K562 (cell line): ENCODE results near the gene EPHA2. TPM values are rescaled to one million over a fixed set of nuclear protein-coding genes. Genes with fewer than 3 reads are reported as not detected.

Experiments
- ATF1 ChIP-seq, 2 experiments: fragments of 450-650 bp in 1 of 2; IDR thresholded peaks; 2 replicates each; pipeline ENCODE4 v1.6.1; 2016; ENCODE audit warnings: missing compliant biosample characterization in 1 of 2, missing genetic modification characterization in 1 of 2
- ERF ChIP-seq: fragments of 450-650 bp; formaldehyde crosslinking; IDR thresholded peaks from 2 replicates; pipeline ENCODE4 v1.4.0; 2020; ENCODE audit warnings: mild to moderate bottlenecking, mixed read lengths
- ESRRB ChIP-seq: fragments of 250-450 bp; sonication (Bioruptor Pico); IDR thresholded peaks from 2 replicates; pipeline ENCODE4 v1.5.0; 2020; ENCODE audit warnings: mild to moderate bottlenecking, moderate library complexity, borderline replicate concordance
- EZH2 ChIP-seq: IDR thresholded peaks from 2 replicates; pipeline ENCODE4 v1.6.1; 2012; ENCODE audit warnings: low read depth, mild to moderate bottlenecking, inconsistent platforms, low read length, borderline replicate concordance
- GABPB1 ChIP-seq: sonication (generic); formaldehyde crosslinking; IDR thresholded peaks from 2 replicates; pipeline ENCODE4 v1.8.0; 2022; ENCODE audit warnings: mild to moderate bottlenecking, missing genetic modification reagents
- NFE2 ChIP-seq: IDR thresholded peaks from 2 replicates; pipeline ENCODE4 v1.6.1; 2014; ENCODE audit warnings: antibody characterized with exemption, low read depth
- PHB ChIP-seq: fragments of 250-450 bp; sonication (Bioruptor Pico); IDR thresholded peaks from 2 replicates; pipeline ENCODE4 v1.5.0; 2021
- POLR2AphosphoS2 ChIP-seq: IDR thresholded peaks from 2 replicates; pipeline ENCODE4 v1.6.1; 2012; ENCODE audit warnings: low read length, improper control_type of control experiment
- POLR2AphosphoS5 ChIP-seq: IDR thresholded peaks from 2 replicates; pipeline ENCODE4 v1.6.1; 2011; ENCODE audit warnings: mild to moderate bottlenecking, low read depth, low read length, moderate library complexity; ENCODE audit not compliant: control insufficient read depth, insufficient read depth
- POLR3G ChIP-seq: IDR thresholded peaks from 2 replicates; pipeline ENCODE4 v1.6.1; 2011; ENCODE audit not compliant: insufficient read length, insufficient replicate concordance; ENCODE audit errors: extremely low read depth
- RAD51 ChIP-seq: fragments of 450-650 bp; IDR thresholded peaks from 2 replicates; pipeline ENCODE4 v1.7.1; 2016; ENCODE audit warnings: low read depth, mild to moderate bottlenecking, borderline replicate concordance
- RBM14 ChIP-seq: fragments of 200-400 bp; formaldehyde crosslinking; IDR thresholded peaks from 2 replicates; pipeline ENCODE4 v1.6.1; 2018; ENCODE audit warnings: low read depth, mild to moderate bottlenecking, low read length, moderate library complexity, borderline replicate concordance; ENCODE audit not compliant: insufficient read depth
- RHOXF2B ChIP-seq: fragments of 250-450 bp; sonication (Bioruptor Pico); conservative IDR thresholded peaks from 2 replicates; pipeline ENCODE4 v1.5.1; 2021
- TBP ChIP-seq: optimal IDR thresholded peaks from 2 replicates; pipeline ENCODE3; 2011; ENCODE audit warnings: low read depth, low read length, improper control_type of control experiment
- ZBTB7A ChIP-seq: IDR thresholded peaks from 2 replicates; pipeline ENCODE4 v1.6.1; 2011; ENCODE audit warnings: low read depth, mild to moderate bottlenecking, low read length, moderate library complexity, borderline replicate concordance; ENCODE audit not compliant: control insufficient read depth
- ZKSCAN8 ChIP-seq: fragments of 200-800 bp; sonication (Bioruptor generic); IDR thresholded peaks from 2 replicates; pipeline ENCODE4 v1.6.1; 2016; ENCODE audit warnings: missing genetic modification characterization, missing compliant biosample characterization
- ZNF778 ChIP-seq: fragments of 450-650 bp; formaldehyde crosslinking; IDR thresholded peaks from 2 replicates; pipeline ENCODE4 v1.4.0; 2020; ENCODE audit warnings: mild to moderate bottlenecking, moderate library complexity
- polyA plus RNA-seq, 8 experiments: library from polyadenylated mRNA; depleted of rRNA in 4 of 8; stranded (reverse) in 5 of 8; unstranded in 3 of 8; fragments of >200 nt; fragmentation: Nextera tagmentation in 2 of 8; fragmentation: Illumina TruSeq in 1 of 8; extraction: Ambion mirVana in 2 of 8; extraction: Trizol in 1 of 8; gene quantifications; 2 replicates each; pipeline versions ENCODE4 v1.2.1 to v1.2.3, GENCODE V29; 2011 to 2014; ENCODE audit warnings: inconsistent platforms in 1 of 8, missing spikeins in 1 of 8
- total RNA-seq, 7 experiments: library from RNA; depleted of rRNA in 6 of 7; stranded (reverse); fragments of >200 nt in 6 of 7; fragmentation: Illumina TruSeq in 2 of 7; extraction: Trizol in 2 of 7; gene quantifications; 2 replicates each; pipeline versions ENCODE4 v1.2.1 to v1.2.3, GENCODE V29; 2011 to 2021; ENCODE audit warnings: low replicate concordance in 1 of 7
- TF ChIP-seq, protein P1 (sequence below): IDR thresholded peaks from 2 replicates; pipeline ENCODE4 v1.6.1; 2012; ENCODE audit warnings: low read depth, low read length, improper control_type of control experiment, borderline replicate concordance
- TF ChIP-seq, protein P2 (sequence below), 2 experiments: fragments of 150-350 bp in 1 of 2; IDR thresholded peaks; 2 replicates each; pipeline ENCODE4 v1.6.1; 2012 to 2016; ENCODE audit warnings: low read depth in 2 of 2, low read length in 2 of 2, mild to moderate bottlenecking in 1 of 2, moderate library complexity in 1 of 2
- TF ChIP-seq, protein P3 (sequence below): fragments of 450-650 bp; formaldehyde crosslinking; IDR thresholded peaks from 2 replicates; pipeline ENCODE4 v1.4.0; 2020; ENCODE audit warnings: mild to moderate bottlenecking, moderate library complexity

Gene EPHA2
- total and polyA plus RNA-seq, 9 of the 15 experiments (the other 6 are each of a cell fraction or from before 2014, with no cell fraction given), result 0.04 to 0.40 (median 0.07) TPM; not detected in 4

DNA sequence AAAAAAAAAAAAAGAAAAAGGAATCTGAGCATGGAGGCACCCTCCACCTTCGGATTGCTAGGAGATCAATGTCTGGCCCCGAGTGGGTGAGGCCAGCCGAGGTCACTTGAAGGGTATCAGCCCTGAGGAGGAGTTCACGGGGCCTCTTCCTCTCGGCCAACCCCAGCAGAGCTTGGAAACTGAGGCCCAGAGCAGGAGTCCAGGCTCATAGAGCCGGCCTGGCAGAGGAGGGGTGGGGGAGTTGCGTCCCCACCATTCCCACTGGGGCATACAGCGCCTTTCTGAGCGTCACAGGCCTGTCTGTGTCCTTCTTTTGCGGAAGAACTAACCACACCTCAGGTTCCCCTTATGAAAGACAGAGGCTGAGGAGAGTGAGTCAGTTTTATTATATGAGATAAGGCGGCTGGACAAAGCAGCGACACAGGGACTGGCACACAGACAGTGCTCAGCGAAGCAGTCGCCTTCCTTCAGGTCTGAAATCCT, 17.1 kb upstream of the EPHA2 start (continued):
- TF ChIP-seq, protein P1, sequence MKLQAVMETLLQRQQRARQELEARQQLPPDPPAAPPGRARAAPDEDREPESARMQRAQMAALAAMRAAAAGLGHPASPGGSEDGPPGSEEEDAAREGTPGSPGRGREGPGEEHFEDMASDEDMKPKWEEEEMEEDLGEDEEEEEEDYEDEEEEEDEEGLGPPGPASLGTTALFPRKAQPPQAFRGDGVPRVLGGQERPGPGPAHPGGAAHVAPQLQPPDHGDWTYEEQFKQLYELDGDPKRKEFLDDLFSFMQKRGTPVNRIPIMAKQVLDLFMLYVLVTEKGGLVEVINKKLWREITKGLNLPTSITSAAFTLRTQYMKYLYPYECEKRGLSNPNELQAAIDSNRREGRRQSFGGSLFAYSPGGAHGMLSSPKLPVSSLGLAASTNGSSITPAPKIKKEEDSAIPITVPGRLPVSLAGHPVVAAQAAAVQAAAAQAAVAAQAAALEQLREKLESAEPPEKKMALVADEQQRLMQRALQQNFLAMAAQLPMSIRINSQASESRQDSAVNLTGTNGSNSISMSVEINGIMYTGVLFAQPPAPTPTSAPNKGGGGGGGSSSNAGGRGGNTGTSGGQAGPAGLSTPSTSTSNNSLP, result peak; percentile 61; the same call in 1 of the 2 replicates
- TF ChIP-seq, protein P2, sequence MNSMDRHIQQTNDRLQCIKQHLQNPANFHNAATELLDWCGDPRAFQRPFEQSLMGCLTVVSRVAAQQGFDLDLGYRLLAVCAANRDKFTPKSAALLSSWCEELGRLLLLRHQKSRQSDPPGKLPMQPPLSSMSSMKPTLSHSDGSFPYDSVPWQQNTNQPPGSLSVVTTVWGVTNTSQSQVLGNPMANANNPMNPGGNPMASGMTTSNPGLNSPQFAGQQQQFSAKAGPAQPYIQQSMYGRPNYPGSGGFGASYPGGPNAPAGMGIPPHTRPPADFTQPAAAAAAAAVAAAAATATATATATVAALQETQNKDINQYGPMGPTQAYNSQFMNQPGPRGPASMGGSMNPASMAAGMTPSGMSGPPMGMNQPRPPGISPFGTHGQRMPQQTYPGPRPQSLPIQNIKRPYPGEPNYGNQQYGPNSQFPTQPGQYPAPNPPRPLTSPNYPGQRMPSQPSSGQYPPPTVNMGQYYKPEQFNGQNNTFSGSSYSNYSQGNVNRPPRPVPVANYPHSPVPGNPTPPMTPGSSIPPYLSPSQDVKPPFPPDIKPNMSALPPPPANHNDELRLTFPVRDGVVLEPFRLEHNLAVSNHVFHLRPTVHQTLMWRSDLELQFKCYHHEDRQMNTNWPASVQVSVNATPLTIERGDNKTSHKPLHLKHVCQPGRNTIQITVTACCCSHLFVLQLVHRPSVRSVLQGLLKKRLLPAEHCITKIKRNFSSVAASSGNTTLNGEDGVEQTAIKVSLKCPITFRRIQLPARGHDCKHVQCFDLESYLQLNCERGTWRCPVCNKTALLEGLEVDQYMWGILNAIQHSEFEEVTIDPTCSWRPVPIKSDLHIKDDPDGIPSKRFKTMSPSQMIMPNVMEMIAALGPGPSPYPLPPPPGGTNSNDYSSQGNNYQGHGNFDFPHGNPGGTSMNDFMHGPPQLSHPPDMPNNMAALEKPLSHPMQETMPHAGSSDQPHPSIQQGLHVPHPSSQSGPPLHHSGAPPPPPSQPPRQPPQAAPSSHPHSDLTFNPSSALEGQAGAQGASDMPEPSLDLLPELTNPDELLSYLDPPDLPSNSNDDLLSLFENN (IDR thresholded peaks at IDR 0.05; ENCODE audit: low read depth in 2 of 2, low read length in 2 of 2), result no peak
- no peak for TF ChIP-seq ATF1 (CRISPR knock-in tag; IDR thresholded peaks at IDR 0.05)
- TF ChIP-seq ATF1 (tag; IDR thresholded peaks at IDR 0.05), result peak; percentile 50
- peak; percentile 52; the same call in 1 of the 2 replicates for TF ChIP-seq GABPB1 (CRISPR knock-in tag)
- TF ChIP-seq TBP, result peak; percentile 61
- TF ChIP-seq ZNF778, result no peak
- TF ChIP-seq, protein P3, sequence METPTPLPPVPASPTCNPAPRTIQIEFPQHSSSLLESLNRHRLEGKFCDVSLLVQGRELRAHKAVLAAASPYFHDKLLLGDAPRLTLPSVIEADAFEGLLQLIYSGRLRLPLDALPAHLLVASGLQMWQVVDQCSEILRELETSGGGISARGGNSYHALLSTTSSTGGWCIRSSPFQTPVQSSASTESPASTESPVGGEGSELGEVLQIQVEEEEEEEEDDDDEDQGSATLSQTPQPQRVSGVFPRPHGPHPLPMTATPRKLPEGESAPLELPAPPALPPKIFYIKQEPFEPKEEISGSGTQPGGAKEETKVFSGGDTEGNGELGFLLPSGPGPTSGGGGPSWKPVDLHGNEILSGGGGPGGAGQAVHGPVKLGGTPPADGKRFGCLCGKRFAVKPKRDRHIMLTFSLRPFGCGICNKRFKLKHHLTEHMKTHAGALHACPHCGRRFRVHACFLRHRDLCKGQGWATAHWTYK (CRISPR knock-in tag), result no peak
- TF ChIP-seq RBM14, result no peak
- no peak for TF ChIP-seq POLR3G
- no peak for TF ChIP-seq ERF (CRISPR knock-in tag)
- no peak for TF ChIP-seq ZKSCAN8 (CRISPR knock-in tag)
- TF ChIP-seq NFE2, result 0 out of 2 replicates have a peak, but pooled peaks have one; percentile 63
- TF ChIP-seq POLR2AphosphoS2, result no peak
- no peak for TF ChIP-seq RAD51
- TF ChIP-seq RHOXF2B, result no peak
- TF ChIP-seq POLR2AphosphoS5, result peak; percentile 53; the same call in 1 of the 2 replicates
- peak; percentile 40; the same call in 1 of the 2 replicates for TF ChIP-seq ZBTB7A
- TF ChIP-seq ESRRB (CRISPR knock-in tag), result no peak
- no peak for TF ChIP-seq PHB (CRISPR knock-in tag)
- TF ChIP-seq EZH2, result no peak
